Body of pancreas (tissue), 4 donors: Measurements from ENCODE around the gene GDF11. TPM values are rescaled to one million over a fixed set of nuclear protein-coding genes. Genes with fewer than 3 reads are reported as not detected.

ENCODE experiments used
- ATAC-seq: fragments of 150-250 bp; one replicate; pipeline ENCODE4 v1.9.1; 2016
- DNase-seq, 4 donors: peaks; one replicate each; pipeline ENCODE4 v3.0.0-alpha.2; 2019
- H3K27ac ChIP-seq, 4 donors: fragments of 200-600 bp; sonication (generic); 1 replicate in 3 of 4; 2 replicates in 1 of 4; pipeline versions ENCODE4 v1.5.1 to v1.6.1; 2016 to 2019; ENCODE audit warnings: mild to moderate bottlenecking in 1 of 4, mixed read lengths in 1 of 4, moderate library complexity in 1 of 4
- H3K27me3 ChIP-seq, 2 donors: fragments of 200-600 bp; sonication (generic); one replicate each; pipeline ENCODE4 v1.6.0; 2016; ENCODE audit warnings: mild to moderate bottlenecking in 1 of 2
- H3K36me3 ChIP-seq, 2 donors: fragments of 200-600 bp; sonication (generic); replicated peaks in 1 of 2; 2 replicates each; pipeline ENCODE4 v1.5.1; 2016; ENCODE audit warnings: low read depth in 2 of 2; ENCODE audit not compliant: insufficient read depth in 1 of 2
- H3K4me1 ChIP-seq: fragments of 200-600 bp; sonication (generic); one replicate; pipeline ENCODE4 v1.6.0; 2016
- H3K4me3 ChIP-seq, 2 donors: fragments of 200-600 bp; sonication (generic); 1 replicate in 1 of 2; 2 replicates in 1 of 2; pipeline ENCODE4 v1.5.1; 2016 to 2019
- H3K9me3 ChIP-seq, 3 donors: fragments of 200-600 bp; sonication (generic); 1 replicate in 2 of 3; 2 replicates in 1 of 3; pipeline ENCODE4 v1.5.1; 2016
- POLR2A ChIP-seq, 3 donors: fragments of 450-650 bp; IDR thresholded peaks; one replicate each; pipeline ENCODE4 v1.6.1; 2016; ENCODE audit warnings: antibody characterized with exemption in 3 of 3, mild to moderate bottlenecking in 2 of 3
- WGBS, 2 donors: methylation state at CpG; one replicate each; pipeline ENCODE4 v1.1.5; 2017; 5-methylcytosine and 5-hydroxymethylcytosine counted together
- intact Hi-C: fragments of 100-400 bp; cut with DNase I; formaldehyde crosslinking; loops from one replicate; pipeline ENCODE4 v1.15.1; 2023
- total RNA-seq, 2 donors: library from RNA; depleted of rRNA; stranded (reverse); fragments of >200 nt; gene quantifications; one replicate each; pipeline ENCODE4 v1.1.0, GENCODE V29; 2016
- TF ChIP-seq, protein P1 (sequence below), 7 experiments: fragments of 450-650 bp in 4 of 7; fragments of 200-600 bp in 3 of 7; sonication (generic) in 3 of 7; IDR thresholded peaks; one replicate each; pipeline ENCODE4 v1.5.1; 2016 to 2019; ENCODE audit warnings: antibody characterized with exemption in 7 of 7

The GDF11 gene
- total RNA-seq, 2 donors from 2014 or later: 0.33 to 0.78 TPM

DNA sequence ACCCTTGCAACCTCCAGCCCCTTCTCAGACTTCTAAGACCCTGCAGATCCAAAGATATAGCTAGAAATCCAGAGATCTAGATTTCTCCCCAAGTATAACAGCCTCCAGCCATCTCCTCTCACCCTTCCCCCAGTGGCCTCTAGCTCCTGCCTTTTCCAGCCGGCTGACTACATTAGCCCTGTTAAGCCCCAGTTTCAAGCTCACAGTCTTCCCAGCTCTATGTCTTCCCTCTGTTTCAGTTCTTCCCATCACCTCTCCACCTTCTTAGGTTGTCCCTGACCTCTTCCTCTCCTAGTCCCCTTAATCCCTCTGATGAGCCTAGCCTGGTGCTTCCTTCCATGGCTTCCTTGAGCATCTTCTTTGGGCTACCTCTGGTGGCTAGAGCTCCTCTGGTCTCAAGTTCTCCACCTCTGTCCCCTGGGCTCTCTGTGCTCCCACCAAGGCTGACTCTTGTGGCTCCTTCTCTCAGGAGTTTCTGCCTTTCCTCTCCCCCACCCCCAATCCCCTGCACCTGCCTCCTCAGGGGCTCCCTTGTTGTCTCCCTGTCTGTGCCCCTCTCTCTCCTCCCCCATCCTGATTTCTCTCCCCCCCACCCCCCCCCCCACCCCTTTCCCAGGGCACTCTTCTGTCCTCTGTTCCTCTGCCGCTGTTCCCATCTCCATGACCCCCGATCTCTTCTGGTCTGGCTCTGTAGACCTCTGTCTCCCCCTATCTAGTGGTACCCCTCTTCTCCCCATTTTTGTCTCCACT, 816 bp upstream of the GDF11 start:
- no peaks in the 10 kb centered on the region for H3K9me3 ChIP-seq
- intact Hi-C loops: loop anchor here (10.0 kb wide), 3 partner anchors 83 to 293 kb away; partner anchors contain the start of gene DNAJC14
- no peak overlapping the region for H3K4me3 ChIP-seq
- no peaks in the 10 kb centered on the region for H3K36me3 ChIP-seq
- DNase-seq: no peak
- WGBS, 2 donors: 30 to 39% methylated on average over 3 of the region's 3 CpGs
- H3K27me3 ChIP-seq: no peaks in the 10 kb centered on the region
- ATAC-seq: no peak
- peaks cover 39% of the 10 kb centered on the region for H3K4me1 ChIP-seq
- H3K27ac ChIP-seq: no peak overlapping the region
- TF ChIP-seq POLR2A (IDR thresholded peaks at IDR 0.05): no peak
- TF ChIP-seq, protein P1, sequence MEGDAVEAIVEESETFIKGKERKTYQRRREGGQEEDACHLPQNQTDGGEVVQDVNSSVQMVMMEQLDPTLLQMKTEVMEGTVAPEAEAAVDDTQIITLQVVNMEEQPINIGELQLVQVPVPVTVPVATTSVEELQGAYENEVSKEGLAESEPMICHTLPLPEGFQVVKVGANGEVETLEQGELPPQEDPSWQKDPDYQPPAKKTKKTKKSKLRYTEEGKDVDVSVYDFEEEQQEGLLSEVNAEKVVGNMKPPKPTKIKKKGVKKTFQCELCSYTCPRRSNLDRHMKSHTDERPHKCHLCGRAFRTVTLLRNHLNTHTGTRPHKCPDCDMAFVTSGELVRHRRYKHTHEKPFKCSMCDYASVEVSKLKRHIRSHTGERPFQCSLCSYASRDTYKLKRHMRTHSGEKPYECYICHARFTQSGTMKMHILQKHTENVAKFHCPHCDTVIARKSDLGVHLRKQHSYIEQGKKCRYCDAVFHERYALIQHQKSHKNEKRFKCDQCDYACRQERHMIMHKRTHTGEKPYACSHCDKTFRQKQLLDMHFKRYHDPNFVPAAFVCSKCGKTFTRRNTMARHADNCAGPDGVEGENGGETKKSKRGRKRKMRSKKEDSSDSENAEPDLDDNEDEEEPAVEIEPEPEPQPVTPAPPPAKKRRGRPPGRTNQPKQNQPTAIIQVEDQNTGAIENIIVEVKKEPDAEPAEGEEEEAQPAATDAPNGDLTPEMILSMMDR (IDR thresholded peaks at IDR 0.05): no peak

DNA sequence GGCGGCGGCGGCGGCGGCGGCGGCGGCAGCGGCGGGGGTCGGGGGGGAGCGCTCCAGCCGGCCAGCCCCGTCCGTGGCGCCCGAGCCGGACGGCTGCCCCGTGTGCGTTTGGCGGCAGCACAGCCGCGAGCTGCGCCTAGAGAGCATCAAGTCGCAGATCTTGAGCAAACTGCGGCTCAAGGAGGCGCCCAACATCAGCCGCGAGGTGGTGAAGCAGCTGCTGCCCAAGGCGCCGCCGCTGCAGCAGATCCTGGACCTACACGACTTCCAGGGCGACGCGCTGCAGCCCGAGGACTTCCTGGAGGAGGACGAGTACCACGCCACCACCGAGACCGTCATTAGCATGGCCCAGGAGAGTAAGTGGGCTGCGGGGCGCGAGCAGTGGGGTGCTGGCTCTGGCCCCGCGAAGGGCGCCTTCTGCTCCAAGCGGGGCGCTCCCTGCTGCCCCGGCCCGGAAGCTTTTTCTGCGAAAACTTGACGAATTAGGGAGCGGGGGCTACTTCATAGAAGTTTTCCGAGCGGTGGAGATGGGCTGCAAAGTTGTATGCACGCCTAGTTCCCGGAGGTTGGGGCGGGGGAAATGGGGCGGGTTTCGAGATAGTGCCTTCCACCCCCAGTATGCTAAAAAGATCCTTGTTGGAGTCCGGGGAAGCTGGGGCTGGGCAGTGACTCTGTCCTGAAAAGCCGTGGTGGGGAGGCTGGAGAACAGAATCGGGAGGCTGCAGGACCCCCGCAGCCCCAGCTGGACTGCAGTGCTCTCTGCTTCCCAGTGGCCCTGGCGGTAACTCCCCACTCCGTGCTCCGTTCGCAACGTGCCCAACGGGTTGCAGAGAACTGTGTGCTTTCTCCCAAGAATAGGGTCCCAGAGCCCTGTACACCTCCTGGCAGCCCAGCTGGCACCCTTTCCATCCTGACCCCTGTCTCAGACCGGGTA, 751 bp downstream of the GDF11 start:
- Histone ChIP-seq H3K4me1 (peaks cover 23% of the 10 kb centered on the region), H3K27me3 (no peaks in the 10 kb centered on the region), H3K27ac (peak overlapping the region in 2 of 4 donors; percentile 6 to 32), H3K9me3 (no peaks in the 10 kb centered on the region), H3K36me3 (no peaks in the 10 kb centered on the region), H3K4me3 (peak overlapping the region; percentile 28 to 31)
- DNase-seq (peak; percentile 46 to 65 (median 62)), ATAC-seq (peak; percentile 49)
- intact Hi-C loops: loop anchor here (10.0 kb wide), 3 partner anchors 81 to 291 kb away; partner anchors contain the start of gene DNAJC14
- TF ChIP-seq, protein P1 (IDR thresholded peaks at IDR 0.05): no peak
- TF ChIP-seq POLR2A (IDR thresholded peaks at IDR 0.05): peak in 1 of 3 donors; percentile 8
- 0 to 2% methylated on average over 26 to 46 of the region's 73 CpGs for WGBS, 2 donors

DNA sequence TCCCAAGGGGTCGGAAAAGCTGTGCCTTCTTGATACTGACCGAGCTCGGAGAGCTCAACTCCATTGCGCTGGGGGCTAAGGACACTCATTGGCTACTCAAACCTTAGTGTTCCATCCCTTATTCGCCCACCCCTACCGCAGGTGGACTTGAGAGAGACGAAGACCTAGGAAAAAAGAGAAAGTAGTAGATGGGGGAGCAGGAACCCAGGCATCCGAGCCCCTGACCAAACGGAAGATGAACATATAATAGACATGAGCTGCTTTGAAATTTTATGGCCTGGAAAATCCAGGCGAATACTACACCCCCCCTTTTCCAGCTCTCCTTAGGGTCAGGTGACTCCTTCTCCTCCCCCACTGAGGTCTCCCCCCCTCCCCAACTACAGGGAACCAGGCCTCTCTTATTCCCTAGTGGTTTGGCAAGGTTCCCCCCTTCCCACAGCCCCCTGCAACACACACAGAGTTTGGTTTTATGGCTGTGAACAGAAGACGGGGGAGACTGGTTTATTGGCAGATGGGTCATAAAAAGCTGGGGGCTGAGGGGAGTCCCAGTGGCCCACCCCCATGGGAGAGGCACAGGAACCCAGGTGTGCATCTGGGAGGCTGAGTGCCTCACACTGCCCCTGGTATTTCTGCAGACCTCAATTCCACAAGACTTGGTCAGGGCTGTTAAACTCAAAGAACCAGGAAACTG, 1.6 kb downstream of the GDF11 start:
- no peaks in the 10 kb centered on the region for H3K27me3 ChIP-seq
- no peaks in the 10 kb centered on the region for H3K9me3 ChIP-seq
- ATAC-seq: no peak
- H3K4me3 ChIP-seq: no peak overlapping the region
- WGBS, 2 donors: 24 to 36% methylated on average over 10 to 11 of the region's 11 CpGs
- TF ChIP-seq, protein P1 (IDR thresholded peaks at IDR 0.05): no peak
- TF ChIP-seq POLR2A (IDR thresholded peaks at IDR 0.05): no peak
- intact Hi-C loops: loop anchor here (10.0 kb wide), 3 partner anchors 80 to 290 kb away; partner anchors contain the start of gene DNAJC14
- no peaks in the 10 kb centered on the region for H3K36me3 ChIP-seq
- H3K27ac ChIP-seq: no peak overlapping the region
- peaks cover 23% of the 10 kb centered on the region for H3K4me1 ChIP-seq
- DNase-seq: no peak

DNA sequence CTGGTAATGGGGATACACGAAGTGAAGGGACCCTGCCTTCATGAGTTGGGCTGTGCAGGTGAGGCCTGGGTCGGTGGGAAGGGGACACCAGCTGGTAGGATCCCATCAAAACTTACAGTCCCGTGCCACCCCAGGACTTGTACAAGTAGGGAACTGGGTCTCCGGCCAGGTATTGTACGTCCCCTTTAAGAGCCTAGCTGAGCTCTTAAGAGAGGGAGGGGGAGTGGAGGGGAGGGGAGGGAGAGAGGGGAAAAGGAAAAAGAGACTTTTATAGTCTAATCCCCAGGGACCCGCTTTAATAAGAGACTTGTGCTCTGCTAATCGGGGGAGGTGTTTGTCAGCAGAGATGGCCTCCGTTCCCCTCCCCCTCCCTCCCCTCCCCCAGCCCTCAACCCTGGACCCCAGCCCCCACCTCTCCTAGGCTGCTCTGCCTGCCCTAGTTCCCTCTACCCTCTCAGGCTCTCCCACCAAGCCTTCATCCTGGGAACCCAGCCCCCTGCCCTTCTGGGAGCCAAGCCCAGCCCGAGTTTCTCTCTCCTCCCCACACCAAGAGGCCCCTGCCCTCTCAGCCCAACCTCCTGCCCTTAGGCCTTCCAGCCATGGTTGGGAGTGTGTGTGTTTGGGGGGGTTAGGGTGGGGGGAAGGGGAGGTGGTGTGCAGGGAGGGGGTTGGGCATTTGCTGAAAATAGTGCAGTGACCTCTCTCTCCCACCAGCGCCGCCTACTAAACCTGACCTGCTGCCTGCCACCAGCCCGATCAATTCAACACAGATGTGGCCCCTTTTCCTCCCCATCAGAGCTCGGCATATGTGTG, 2.6 kb downstream of the GDF11 start:
- WGBS, 2 donors: 19 to 29% methylated on average over 11 to 12 of the region's 13 CpGs
- intact Hi-C loops: loop anchor here (10.0 kb wide), 3 partner anchors 79 to 289 kb away; partner anchors contain the start of gene DNAJC14
- peaks cover 23% of the 10 kb centered on the region for H3K4me1 ChIP-seq
- peak overlapping the region in 1 of 4 donors; percentile 3 for H3K27ac ChIP-seq
- no peaks in the 10 kb centered on the region for H3K27me3 ChIP-seq
- H3K9me3 ChIP-seq: no peaks in the 10 kb centered on the region
- no peaks in the 10 kb centered on the region for H3K36me3 ChIP-seq
- DNase-seq (no peak), ATAC-seq (peak; percentile 19)
- no peak overlapping the region for H3K4me3 ChIP-seq
- TF ChIP-seq, protein P1 (IDR thresholded peaks at IDR 0.05): no peak
- TF ChIP-seq POLR2A (IDR thresholded peaks at IDR 0.05): no peak
